ENCODE measurements around the gene MMP24.

- no peak for TF ChIP-seq CTCF (conservative IDR thresholded peaks at IDR 0.05 in 1 of 2, IDR thresholded peaks at IDR 0.05 in 1 of 2; ENCODE audit: low read depth in 1 of 2, low read length in 2 of 2)
- TF ChIP-seq EZH2 (IDR thresholded peaks at IDR 0.05; ENCODE audit: low read length, missing control alignments): no peak
Measured at GRCh38 chr20:35200267-35200666, 26.2 kb upstream of the MMP24 start.

Data from fibroblast of lung (primary cell).